IPS-18a (cell line): ENCODE results near the gene TAPT1.
A peak's percentile ranks its signal among the peaks of the same experiment; 100 is the strongest.

Experiments used
- H3K27ac ChIP-seq: one replicate; pipeline ENCODE4 v1.5.1; 2013; ENCODE audit warnings: low read length
- H3K27me3 ChIP-seq: one replicate; pipeline ENCODE4 v1.6.1; 2013; ENCODE audit warnings: mild to moderate bottlenecking, low read length; ENCODE audit not compliant: control insufficient read depth, insufficient read depth
- H3K36me3 ChIP-seq: one replicate; pipeline ENCODE4 v1.6.1; 2013; ENCODE audit warnings: low read depth, low read length; ENCODE audit not compliant: control insufficient read depth
- H3K4me1 ChIP-seq: one replicate; pipeline ENCODE4 v1.6.1; 2013; ENCODE audit warnings: low read depth, low read length; ENCODE audit not compliant: control insufficient read depth
- H3K4me3 ChIP-seq: one replicate; pipeline ENCODE4 v1.5.1; 2013; ENCODE audit warnings: low read length
- H3K9ac ChIP-seq: one replicate; pipeline ENCODE4 v1.6.1; 2013; ENCODE audit warnings: mild to moderate bottlenecking, low read length, moderate library complexity
- H3K9me3 ChIP-seq: one replicate; pipeline ENCODE4 v1.6.1; 2013; ENCODE audit warnings: low read depth, low read length; ENCODE audit not compliant: control insufficient read depth

The TAPT1 gene

GRCh38 chr4:16226816-16227461 lies 668 bp upstream of the TAPT1 start:
- Histone ChIP-seq H3K4me1 (peaks cover 35% of the 10 kb centered on the region), H3K27ac (no peak overlapping the region), H3K4me3 (peak overlapping the region; percentile 83), H3K9me3 (no peaks in the 10 kb centered on the region), H3K36me3 (no peaks in the 10 kb centered on the region), H3K27me3 (peaks cover 5% of the 10 kb centered on the region), H3K9ac (peak overlapping the region; percentile 75)

- Histone ChIP-seq H3K4me1 (peaks cover 26% of the 10 kb centered on the region), H3K4me3 (peak overlapping the region; percentile 94), H3K27me3 (peaks cover 5% of the 10 kb centered on the region), H3K9me3 (no peaks in the 10 kb centered on the region), H3K9ac (peak overlapping the region; percentile 61), H3K27ac (no peak overlapping the region), H3K36me3 (no peaks in the 10 kb centered on the region)
Measured at GRCh38 chr4:16225167-16225862, 956 bp downstream of the TAPT1 start.

- peak overlapping the region; percentile 94 for H3K4me3 ChIP-seq
- no peaks in the 10 kb centered on the region for H3K9me3 ChIP-seq
- H3K27me3 ChIP-seq: peaks cover 5% of the 10 kb centered on the region
- H3K4me1 ChIP-seq: peaks cover 26% of the 10 kb centered on the region
- peak overlapping the region; percentile 61 for H3K9ac ChIP-seq
- no peak overlapping the region for H3K27ac ChIP-seq
- no peaks in the 10 kb centered on the region for H3K36me3 ChIP-seq
Measured at GRCh38 chr4:16224264-16225166, 1.8 kb downstream of the TAPT1 start.

GRCh38 chr4:16222957-16223527 lies 3.2 kb downstream of the TAPT1 start:
- H3K36me3 ChIP-seq: no peaks in the 10 kb centered on the region
- H3K27ac ChIP-seq: no peak overlapping the region
- H3K4me3 ChIP-seq: no peak overlapping the region
- no peak overlapping the region for H3K9ac ChIP-seq
- peaks cover 25% of the 10 kb centered on the region for H3K4me1 ChIP-seq
- no peaks in the 10 kb centered on the region for H3K9me3 ChIP-seq
- peaks cover 5% of the 10 kb centered on the region for H3K27me3 ChIP-seq

GRCh38 chr4:16218950-16219349 lies 7.3 kb downstream of the TAPT1 start:
- Histone ChIP-seq H3K9ac (no peak overlapping the region), H3K27ac (no peak overlapping the region), H3K27me3 (no peaks in the 10 kb centered on the region), H3K9me3 (no peaks in the 10 kb centered on the region), H3K4me1 (peaks cover 3% of the 10 kb centered on the region), H3K4me3 (no peak overlapping the region), H3K36me3 (no peaks in the 10 kb centered on the region)

GRCh38 chr4:16217300-16218051 lies 8.8 kb downstream of the TAPT1 start:
- no peaks in the 10 kb centered on the region for H3K9me3 ChIP-seq
- H3K4me1 ChIP-seq: no peaks in the 10 kb centered on the region
- no peak overlapping the region for H3K9ac ChIP-seq
- H3K27me3 ChIP-seq: no peaks in the 10 kb centered on the region
- H3K27ac ChIP-seq: no peak overlapping the region
- H3K36me3 ChIP-seq: no peaks in the 10 kb centered on the region
- no peak overlapping the region for H3K4me3 ChIP-seq

- Histone ChIP-seq H3K36me3 (no peaks in the 10 kb centered on the region), H3K9ac (no peak overlapping the region), H3K27ac (no peak overlapping the region), H3K27me3 (no peaks in the 10 kb centered on the region), H3K9me3 (no peaks in the 10 kb centered on the region), H3K4me3 (no peak overlapping the region), H3K4me1 (no peaks in the 10 kb centered on the region)
Measured at GRCh38 chr4:16213121-16213520, 13.2 kb downstream of the TAPT1 start.

GRCh38 chr4:16212138-16212782 lies 14.0 kb downstream of the TAPT1 start:
- no peaks in the 10 kb centered on the region for H3K27me3 ChIP-seq
- H3K4me3 ChIP-seq: no peak overlapping the region
- no peaks in the 10 kb centered on the region for H3K36me3 ChIP-seq
- H3K27ac ChIP-seq: no peak overlapping the region
- H3K9ac ChIP-seq: no peak overlapping the region
- H3K4me1 ChIP-seq: peaks cover 2% of the 10 kb centered on the region
- H3K9me3 ChIP-seq: no peaks in the 10 kb centered on the region

- Histone ChIP-seq H3K9ac (no peak overlapping the region), H3K4me1 (peaks cover 15% of the 10 kb centered on the region), H3K9me3 (no peaks in the 10 kb centered on the region), H3K27ac (no peak overlapping the region), H3K4me3 (no peak overlapping the region), H3K27me3 (no peaks in the 10 kb centered on the region), H3K36me3 (peaks cover 4% of the 10 kb centered on the region)
Measured at GRCh38 chr4:16207409-16207808, 18.9 kb downstream of the TAPT1 start.

GRCh38 chr4:16206848-16207247 lies 19.4 kb downstream of the TAPT1 start:
- Histone ChIP-seq H3K36me3 (peaks cover 4% of the 10 kb centered on the region), H3K9ac (no peak overlapping the region), H3K27ac (no peak overlapping the region), H3K9me3 (no peaks in the 10 kb centered on the region), H3K27me3 (no peaks in the 10 kb centered on the region), H3K4me1 (peaks cover 15% of the 10 kb centered on the region), H3K4me3 (no peak overlapping the region)
